GM18511 (cell line): ENCODE data around the gene CDK10.
"Not testable (repeated sequence)": the region's sequence is repeated elsewhere in the genome, so short reads cannot be mapped to it uniquely, and the experiment has no call there.

Source experiments
- ATAC-seq: cut with Tn5 transposase; IDR thresholded peaks from one replicate; pipeline ENCODE4 v1.9.1; 2021; ENCODE audit warnings: mild to moderate bottlenecking, moderate library complexity; ENCODE audit not compliant: unreplicated experiment

Gene CDK10

GRCh38 chr16:89667000-89667399, 19.5 kb upstream of the CDK10 start:
- not testable (repeated sequence) for ATAC-seq

GRCh38 chr16:89667633-89668032, 18.9 kb upstream of the CDK10 start:
- ATAC-seq, result no peak

GRCh38 chr16:89668790-89669158, 17.7 kb upstream of the CDK10 start:
- ATAC-seq, result no peak

- ATAC-seq, result no peak
Observed at GRCh38 chr16:89669755-89670154, 16.7 kb upstream of the CDK10 start.

- no peak for ATAC-seq
Observed at GRCh38 chr16:89670496-89671431, 15.7 kb upstream of the CDK10 start.

GRCh38 chr16:89671565-89671964, 14.9 kb upstream of the CDK10 start:
- ATAC-seq, result not testable (repeated sequence)

- ATAC-seq, result no peak
Observed at GRCh38 chr16:89672177-89672941, 14.1 kb upstream of the CDK10 start.

GRCh38 chr16:89678258-89678657, 8.2 kb upstream of the CDK10 start:
- ATAC-seq, result no peak

GRCh38 chr16:89685916-89686315, 573 bp upstream of the CDK10 start:
- ATAC-seq, result no peak

GRCh38 chr16:89687092-89687940, 827 bp downstream of the CDK10 start:
- peak; percentile 64 for ATAC-seq

GRCh38 chr16:89688395-89688794, 1.9 kb downstream of the CDK10 start:
- no peak for ATAC-seq

GRCh38 chr16:89689142-89689541, 2.7 kb downstream of the CDK10 start:
- no peak for ATAC-seq

- not testable (repeated sequence) for ATAC-seq
Observed at GRCh38 chr16:89689621-89690020, 3.1 kb downstream of the CDK10 start.

GRCh38 chr16:89690392-89690901, 4.0 kb downstream of the CDK10 start:
- ATAC-seq, result no peak

- no peak for ATAC-seq
Observed at GRCh38 chr16:89691231-89691985, 4.9 kb downstream of the CDK10 start.

- ATAC-seq, result no peak
Observed at GRCh38 chr16:89691986-89692569, 5.6 kb downstream of the CDK10 start.

- no peak for ATAC-seq
Observed at GRCh38 chr16:89693289-89693731, 6.8 kb downstream of the CDK10 start.

GRCh38 chr16:89693931-89694783, 7.7 kb downstream of the CDK10 start:
- no peak for ATAC-seq

- not testable (repeated sequence) for ATAC-seq
Observed at GRCh38 chr16:89694784-89695085, 8.2 kb downstream of the CDK10 start.
